DND-41 (cell line): ENCODE data around the gene ADGRF1.

Source experiments
- ATAC-seq: fragments of 200-7000 bp; cut with Tn5 transposase; 3 replicates; pipeline ENCODE4 v1.9.1; 2021; ENCODE audit warnings: low read depth; ENCODE audit not compliant: insufficient read depth
- DNase-seq: peaks from one replicate; pipeline ENCODE4 v3.0.0-alpha.2; 2020
- H2AFZ ChIP-seq: 2 replicates; pipeline ENCODE4 v1.6.0; 2012; ENCODE audit warnings: low read depth, low read length
- H3K27ac ChIP-seq: 2 replicates; pipeline ENCODE4 v1.5.1; 2012; ENCODE audit warnings: low read length, inconsistent platforms
- H3K27me3 ChIP-seq: fragments of 200-600 bp; sonication (generic); 2 replicates; pipeline ENCODE4 v1.6.0; 2012; ENCODE audit warnings: low read length, mild to moderate bottlenecking, inconsistent platforms; ENCODE audit not compliant: insufficient read depth, poor library complexity
- H3K36me3 ChIP-seq: 2 replicates; pipeline ENCODE4 v1.5.1; 2012; ENCODE audit warnings: low read length, inconsistent platforms; ENCODE audit not compliant: insufficient read depth
- H3K4me1 ChIP-seq: 2 replicates; pipeline ENCODE4 v1.5.1; 2012; ENCODE audit warnings: mild to moderate bottlenecking, low read length; ENCODE audit not compliant: insufficient read depth
- H3K4me2 ChIP-seq: 2 replicates; pipeline ENCODE4 v1.6.0; 2012; ENCODE audit warnings: mild to moderate bottlenecking, moderate library complexity, low read length, inconsistent platforms; ENCODE audit not compliant: insufficient read depth
- H3K4me3 ChIP-seq, 2 experiments: fragments of 200-600 bp in 1 of 2; shearing (Covaris generic) in 1 of 2; 2 replicates each; pipeline ENCODE4 v1.5.1; 2012 to 2016; ENCODE audit warnings: inconsistent platforms in 2 of 2, low read length in 2 of 2, mild to moderate bottlenecking in 2 of 2, low read depth in 1 of 2, moderate library complexity in 1 of 2
- H3K79me2 ChIP-seq: 2 replicates; pipeline ENCODE4 v1.6.0; 2012; ENCODE audit warnings: low read length, inconsistent platforms; ENCODE audit not compliant: insufficient read depth
- H3K9ac ChIP-seq: 2 replicates; pipeline ENCODE4 v1.6.0; 2012; ENCODE audit warnings: low read depth, mild to moderate bottlenecking, inconsistent platforms, low read length, moderate library complexity
- H3K9me3 ChIP-seq: 2 replicates; pipeline ENCODE4 v1.5.1; 2012; ENCODE audit warnings: low read length, moderate library complexity, mild to moderate bottlenecking, inconsistent platforms; ENCODE audit not compliant: insufficient read depth, severe bottlenecking
- H4K20me1 ChIP-seq: 2 replicates; pipeline ENCODE4 v1.6.0; 2012; ENCODE audit warnings: low read length; ENCODE audit not compliant: insufficient read depth
- EZH2 ChIP-seq: IDR thresholded peaks from 3 replicates; pipeline ENCODE4 v1.6.1; 2012; ENCODE audit warnings: borderline replicate concordance, low read depth, mild to moderate bottlenecking, moderate library complexity, low read length, inconsistent platforms; ENCODE audit not compliant: severe bottlenecking
- TF ChIP-seq, protein P1 (sequence below): IDR thresholded peaks from 2 replicates; pipeline ENCODE4 v1.5.1; 2012; ENCODE audit warnings: borderline replicate concordance, low read length, moderate library complexity, mild to moderate bottlenecking; ENCODE audit not compliant: poor library complexity, severe bottlenecking; ENCODE audit errors: extremely low read depth

ADGRF1 gene

DNA sequence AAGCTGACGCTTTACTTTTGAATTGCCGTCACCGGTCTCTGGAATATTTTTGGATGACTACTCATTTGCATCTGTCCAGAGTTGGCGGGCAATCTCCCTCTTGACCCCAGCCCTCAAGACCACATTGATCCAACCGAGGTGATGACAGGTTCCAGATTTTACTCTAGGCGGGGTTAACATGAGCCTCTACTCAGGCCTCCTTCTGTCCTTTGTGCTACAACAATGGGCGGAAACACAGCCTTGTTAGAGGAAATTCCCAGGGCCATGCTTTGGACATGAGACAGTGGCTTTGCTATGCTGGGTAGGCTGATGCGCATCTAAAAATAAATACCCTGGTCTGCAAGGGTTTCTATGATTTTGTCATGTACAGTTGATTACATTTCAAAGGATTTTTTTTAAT, 93.4 kb downstream of the ADGRF1 start:
- H3K36me3 ChIP-seq, result no peaks in the 10 kb centered on the region
- H3K4me2 ChIP-seq, result no peak overlapping the region
- no peak overlapping the region for H3K9ac ChIP-seq
- H3K4me1 ChIP-seq, result no peaks in the 10 kb centered on the region
- H3K27ac ChIP-seq, result no peak overlapping the region
- ATAC-seq (no peak), DNase-seq (no peak)
- TF ChIP-seq EZH2, result no peak
- TF ChIP-seq, protein P1, sequence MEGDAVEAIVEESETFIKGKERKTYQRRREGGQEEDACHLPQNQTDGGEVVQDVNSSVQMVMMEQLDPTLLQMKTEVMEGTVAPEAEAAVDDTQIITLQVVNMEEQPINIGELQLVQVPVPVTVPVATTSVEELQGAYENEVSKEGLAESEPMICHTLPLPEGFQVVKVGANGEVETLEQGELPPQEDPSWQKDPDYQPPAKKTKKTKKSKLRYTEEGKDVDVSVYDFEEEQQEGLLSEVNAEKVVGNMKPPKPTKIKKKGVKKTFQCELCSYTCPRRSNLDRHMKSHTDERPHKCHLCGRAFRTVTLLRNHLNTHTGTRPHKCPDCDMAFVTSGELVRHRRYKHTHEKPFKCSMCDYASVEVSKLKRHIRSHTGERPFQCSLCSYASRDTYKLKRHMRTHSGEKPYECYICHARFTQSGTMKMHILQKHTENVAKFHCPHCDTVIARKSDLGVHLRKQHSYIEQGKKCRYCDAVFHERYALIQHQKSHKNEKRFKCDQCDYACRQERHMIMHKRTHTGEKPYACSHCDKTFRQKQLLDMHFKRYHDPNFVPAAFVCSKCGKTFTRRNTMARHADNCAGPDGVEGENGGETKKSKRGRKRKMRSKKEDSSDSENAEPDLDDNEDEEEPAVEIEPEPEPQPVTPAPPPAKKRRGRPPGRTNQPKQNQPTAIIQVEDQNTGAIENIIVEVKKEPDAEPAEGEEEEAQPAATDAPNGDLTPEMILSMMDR, result no peak
- no peaks in the 10 kb centered on the region for H4K20me1 ChIP-seq
- no peak overlapping the region for H3K4me3 ChIP-seq
- no peaks in the 10 kb centered on the region for H3K27me3 ChIP-seq
- H2AFZ ChIP-seq, result no peak overlapping the region
- no peaks in the 10 kb centered on the region for H3K79me2 ChIP-seq
- H3K9me3 ChIP-seq, result no peaks in the 10 kb centered on the region
